ENCODE measurements around the gene NEGR1.
A peak's percentile ranks its signal among the peaks of the same experiment; 100 is the strongest.

The NEGR1 gene

DNA sequence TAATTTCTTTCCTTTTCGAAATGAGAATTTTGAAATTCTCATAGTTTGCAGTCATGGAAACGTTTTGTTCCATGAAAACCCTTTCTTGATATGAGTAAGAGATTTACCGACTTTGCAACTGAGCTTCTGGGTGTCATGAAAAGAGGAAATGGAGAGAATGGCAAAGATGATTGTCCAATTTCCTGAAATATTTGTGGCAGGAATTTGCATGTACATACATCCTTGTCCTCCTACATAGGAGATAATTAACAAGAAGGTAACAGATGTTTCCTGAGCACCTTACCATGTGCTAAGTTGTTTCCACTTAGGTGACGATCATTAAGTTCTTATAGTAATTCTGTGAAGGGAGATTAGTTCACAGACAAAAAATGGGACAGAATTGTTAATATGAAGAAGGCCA lies 170.7 kb downstream of the NEGR1 start:
- DNase-seq: peak; percentile 17 to 23

DNA sequence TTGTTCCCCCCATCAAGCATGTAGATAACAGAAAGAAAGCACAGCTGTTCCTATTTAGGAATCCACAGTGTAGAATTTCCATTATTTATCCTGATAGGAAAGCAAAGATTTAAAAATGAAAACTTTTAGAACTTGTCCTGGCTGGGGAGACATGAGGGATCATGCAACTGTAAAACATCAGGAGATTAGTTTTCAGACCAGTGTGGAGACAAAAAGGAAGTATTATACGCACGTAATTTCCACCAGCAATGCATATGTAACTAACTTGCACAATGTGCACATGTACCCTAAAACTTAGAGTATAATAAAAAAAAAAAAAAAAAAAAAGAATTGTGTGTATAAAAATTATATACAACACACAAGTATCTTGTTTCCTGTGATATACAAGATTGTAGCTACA lies 172.4 kb downstream of the NEGR1 start:
- DNase-seq: peak; percentile 14 to 29

DNA sequence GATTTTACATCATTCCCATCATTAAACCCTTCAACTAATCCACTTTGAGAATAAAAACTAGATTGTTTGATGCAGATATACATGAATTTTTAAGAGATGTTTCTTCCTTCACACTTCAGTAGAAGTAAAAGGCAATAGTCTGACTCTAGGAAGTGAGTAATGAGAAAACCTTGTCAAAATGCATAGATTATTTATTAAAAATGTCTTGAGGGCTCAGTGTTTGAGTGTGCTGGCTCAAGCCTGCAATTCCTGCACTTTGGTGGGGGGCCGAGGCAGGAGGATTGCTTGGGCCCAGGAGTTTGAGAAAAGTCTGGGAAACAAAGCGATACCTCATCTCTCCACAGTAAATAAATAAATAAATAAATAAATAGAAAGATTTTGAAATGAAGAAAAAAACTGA lies 177.1 kb downstream of the NEGR1 start:
- DNase-seq: no peak

DNA sequence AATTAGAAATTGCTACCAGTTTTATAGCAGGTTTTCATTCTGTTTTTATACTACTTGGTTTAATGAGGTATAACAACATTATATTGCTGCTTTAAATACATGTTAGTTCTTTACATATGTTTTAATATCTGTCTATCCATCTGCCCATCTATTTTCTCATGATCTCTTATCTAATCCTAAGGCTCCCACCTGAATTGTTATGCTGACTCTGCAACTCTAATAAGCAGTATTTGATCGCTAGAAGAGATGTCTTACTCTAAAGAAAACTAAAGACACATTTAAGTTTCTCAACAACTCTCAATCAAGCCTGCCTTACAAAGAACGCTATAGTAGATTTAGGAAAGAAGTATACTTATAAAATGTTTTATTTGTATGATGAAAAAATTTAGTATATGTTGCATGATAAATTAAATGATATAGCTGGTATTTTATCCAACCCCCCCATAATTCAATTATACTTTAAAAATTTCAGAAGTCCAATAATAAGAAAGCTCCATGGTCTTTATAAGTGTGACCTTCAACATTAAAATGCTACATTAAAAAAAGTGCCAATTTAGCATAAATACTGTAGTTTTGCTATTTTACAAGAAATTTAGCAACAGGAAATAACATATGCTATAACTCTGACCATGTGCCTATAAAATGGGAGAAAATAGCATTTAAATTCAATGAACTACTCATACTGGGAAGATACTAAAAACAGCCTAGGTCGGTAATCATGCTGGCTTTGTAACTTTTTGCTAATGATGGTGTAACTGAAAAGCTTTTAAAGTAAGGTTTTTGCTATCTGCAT lies 180.3 kb downstream of the NEGR1 start:
- DNase-seq: no peak

DNA sequence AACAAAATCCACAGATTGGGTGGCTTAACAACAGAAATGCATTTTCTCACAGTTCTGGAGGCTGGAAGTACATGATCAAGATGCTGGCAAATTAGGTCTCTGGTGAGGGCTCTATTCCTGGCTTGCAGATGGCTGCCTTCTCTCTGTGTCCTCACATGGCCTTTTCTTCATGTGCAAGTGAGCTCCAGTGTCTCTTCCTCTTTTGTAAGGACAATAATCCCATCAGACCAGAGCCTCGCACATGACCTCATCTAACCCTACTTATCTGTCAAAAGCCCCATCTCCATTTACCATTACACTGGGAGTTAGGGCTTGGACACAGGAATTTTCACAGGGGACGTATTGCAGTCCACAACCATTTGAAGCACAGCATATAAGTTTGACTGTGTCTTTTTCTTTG lies 181.6 kb downstream of the NEGR1 start:
- peak; percentile 52 to 59 for DNase-seq

DNA sequence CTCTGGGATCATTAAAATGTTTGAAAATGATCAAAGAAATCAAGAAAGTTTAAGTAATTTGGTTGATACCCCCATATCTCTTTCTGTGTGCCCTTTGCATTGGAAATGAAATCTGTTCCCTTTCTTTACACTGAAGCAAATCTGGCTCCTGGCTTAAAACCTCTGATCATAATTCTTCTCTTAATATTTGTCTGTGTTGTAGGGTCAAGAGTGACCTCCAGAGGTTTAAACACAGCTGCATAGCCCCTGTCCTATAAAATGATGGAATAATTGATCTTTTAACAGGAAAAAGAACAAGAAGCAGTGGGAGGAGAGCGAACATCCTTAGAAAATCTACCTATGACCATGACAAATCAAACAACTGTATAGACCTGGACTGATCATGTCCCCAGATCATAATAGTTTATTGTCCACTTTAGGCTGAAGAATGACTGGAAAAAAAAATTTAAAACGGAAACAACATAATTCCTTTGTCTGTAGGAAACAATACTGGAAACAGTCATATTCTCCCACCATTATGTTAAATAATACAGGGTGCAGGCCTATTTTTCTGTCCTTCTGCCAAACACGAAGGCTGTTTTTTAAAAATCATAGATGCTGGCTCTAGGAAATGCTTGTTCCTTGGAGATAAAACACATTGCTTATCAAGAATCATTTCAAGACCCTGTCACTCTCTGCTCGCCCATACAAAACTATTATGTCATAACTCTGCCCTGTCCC lies 184.3 kb downstream of the NEGR1 start:
- DNase-seq: no peak

DNA sequence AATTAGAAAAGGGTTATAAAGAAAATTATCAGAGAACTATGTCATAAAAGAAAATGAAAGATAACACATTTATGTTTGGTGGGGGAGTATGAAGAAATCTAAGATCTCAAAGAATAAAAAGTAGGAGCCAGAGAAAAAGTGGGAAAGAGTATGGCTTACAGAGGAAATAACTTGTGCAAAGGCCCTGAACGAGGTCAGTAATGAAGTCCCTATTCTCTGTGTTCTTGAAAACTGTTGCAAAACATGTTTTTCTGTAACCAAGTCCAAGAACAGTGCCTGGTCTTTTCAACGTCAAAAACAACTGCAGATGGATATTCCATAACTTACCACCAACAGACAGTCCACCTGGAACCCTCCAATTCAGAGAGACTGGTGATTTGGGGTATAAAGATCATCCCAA lies 188.1 kb downstream of the NEGR1 start:
- DNase-seq: no peak

DNA sequence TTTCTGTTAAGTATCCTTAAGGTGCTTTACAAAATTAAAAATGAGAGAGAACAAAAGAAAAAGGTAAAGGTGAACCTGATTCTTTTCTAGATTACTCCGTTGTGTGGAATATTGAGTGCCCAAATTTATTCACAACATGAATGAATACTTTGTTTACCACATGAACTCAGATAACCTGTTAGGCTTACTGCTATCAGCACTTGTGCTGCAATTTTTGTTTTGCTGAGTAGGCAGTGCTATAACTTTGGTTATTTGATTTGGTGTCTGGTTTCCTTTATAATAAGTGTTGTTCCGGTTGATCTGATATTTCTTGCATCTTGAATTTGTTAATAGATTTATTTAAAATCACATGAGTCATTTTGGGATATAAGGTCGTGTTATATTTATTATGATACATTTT lies 195.9 kb downstream of the NEGR1 start:
- DNase-seq: no peak

DNA sequence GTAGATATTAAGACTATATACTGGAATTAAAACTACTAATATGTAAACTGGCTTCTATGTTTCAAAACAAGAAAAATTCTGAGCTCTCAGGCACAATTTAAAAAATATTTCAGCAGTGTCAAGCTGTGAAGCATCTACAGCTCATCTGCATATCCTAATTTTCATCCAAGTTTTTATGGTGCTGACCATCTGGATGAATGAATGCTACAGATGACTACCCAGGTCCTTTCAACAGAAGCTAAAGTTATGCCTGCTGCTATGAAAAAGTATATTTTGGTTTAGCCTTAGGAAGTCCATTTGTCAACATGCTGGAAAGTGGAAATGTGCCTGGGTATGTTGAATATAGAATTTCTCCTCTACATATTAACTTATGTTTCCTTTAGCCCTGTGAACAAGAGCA lies 206.9 kb downstream of the NEGR1 start:
- DNase-seq: no peak

DNA sequence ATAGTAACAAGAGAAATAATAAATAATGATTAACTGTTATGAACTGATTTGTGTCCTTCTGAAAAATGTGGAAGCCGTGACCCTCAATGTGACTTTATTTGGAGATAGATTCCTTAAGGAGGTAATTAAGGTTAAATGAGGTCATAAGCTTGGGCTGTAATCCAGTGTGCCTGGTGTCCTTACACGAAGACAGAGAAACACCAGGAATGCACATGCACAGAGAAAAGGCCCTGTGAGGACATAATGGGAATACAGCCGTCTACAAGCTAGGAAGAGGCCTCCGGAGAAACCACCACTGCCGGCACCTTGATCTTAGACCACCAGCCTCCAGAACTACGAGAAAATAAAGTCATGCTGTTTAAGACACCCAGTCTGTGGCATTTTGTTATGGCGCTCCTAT lies 215.9 kb downstream of the NEGR1 start:
- no peak for DNase-seq

DNA sequence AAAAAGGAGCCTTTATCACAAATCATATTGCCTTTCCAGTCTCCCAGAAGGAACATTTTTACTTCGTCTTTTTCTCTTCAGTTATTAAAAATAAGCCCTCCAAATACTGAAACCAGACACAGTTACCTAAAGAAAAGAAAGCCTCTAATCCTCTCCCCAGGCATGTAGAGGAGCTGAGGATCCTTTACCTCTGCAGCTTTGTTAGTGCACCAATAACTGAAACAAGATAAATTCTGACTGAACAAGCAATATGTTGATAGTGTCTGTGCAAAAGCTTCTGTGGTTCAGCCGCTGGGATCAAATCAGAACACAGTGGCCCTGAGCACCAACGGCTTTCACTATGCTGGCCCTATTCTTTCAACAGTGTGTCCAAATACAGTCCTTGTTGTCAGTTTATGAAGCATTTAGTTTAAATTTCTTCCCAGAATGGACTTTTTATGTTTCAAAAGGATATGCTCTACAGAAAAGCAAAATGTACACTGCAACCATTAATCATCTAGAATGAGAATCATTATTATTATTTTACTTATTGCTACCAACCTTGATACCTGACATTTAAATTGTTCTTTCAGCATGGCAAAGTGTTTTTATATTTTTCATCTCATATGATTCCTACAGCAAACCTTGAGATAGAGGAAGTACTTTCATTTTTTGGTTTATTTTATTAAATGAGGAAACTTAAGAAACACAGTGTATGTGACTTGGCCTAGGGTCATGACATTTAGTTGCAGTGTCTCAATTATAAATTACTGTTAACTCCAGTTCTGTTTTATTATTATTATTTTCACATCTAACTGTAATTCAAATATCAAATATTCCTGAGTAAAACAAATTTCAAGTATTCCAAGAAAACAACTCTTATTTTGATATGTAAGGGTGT lies 217.9 kb downstream of the NEGR1 start:
- peak; percentile 31 to 36 for DNase-seq

DNA sequence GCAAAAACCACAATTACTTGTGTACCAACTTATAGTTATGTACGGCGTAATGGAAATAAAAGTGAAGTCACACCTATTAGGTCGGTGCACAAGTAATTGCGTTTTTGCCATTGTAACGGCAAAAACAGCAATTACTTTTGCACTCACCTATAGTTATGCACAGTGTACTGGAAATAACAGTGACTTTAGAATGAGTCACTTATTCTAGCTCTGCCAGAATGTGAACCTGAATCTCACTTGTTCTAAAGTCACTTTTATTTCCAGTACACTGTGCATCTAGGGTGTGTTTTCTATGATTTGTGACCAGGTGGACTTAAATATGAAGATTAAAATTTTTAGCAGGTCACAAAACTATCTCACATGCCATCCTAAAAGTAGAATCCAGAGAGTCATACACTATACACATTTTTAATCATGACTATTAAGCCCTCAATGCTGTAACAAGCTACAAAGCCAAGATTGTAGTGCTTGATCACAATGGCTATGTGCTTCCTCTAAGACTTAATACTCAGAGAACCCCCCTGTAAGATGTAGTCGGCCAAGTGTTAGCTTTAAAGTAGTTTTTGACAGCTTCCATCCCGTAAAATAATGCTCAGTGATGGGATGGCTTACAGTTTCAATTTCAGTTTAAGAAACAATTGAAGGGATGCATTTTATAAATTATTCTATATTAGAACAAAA lies 218.8 kb downstream of the NEGR1 start:
- no peak for DNase-seq

DNA sequence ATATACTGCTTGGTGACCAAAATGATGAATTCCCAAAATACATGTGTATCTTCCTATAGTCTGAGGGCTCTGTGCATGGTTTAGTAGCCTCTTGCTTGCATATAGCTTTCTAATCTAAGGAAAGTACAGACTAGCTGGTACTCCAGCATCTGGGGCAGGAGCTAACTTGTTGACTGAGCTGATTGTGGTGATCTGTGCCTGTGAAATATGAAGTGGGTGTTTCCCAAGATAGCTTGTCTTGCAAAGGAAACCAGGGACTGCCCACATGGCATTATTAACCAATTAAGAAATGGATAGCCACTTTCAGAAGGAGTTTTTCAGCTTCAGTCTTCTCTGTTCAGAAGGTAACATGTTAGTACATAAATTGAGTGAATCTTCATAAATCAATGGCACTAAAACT lies 219.8 kb downstream of the NEGR1 start:
- no peak for DNase-seq

DNA sequence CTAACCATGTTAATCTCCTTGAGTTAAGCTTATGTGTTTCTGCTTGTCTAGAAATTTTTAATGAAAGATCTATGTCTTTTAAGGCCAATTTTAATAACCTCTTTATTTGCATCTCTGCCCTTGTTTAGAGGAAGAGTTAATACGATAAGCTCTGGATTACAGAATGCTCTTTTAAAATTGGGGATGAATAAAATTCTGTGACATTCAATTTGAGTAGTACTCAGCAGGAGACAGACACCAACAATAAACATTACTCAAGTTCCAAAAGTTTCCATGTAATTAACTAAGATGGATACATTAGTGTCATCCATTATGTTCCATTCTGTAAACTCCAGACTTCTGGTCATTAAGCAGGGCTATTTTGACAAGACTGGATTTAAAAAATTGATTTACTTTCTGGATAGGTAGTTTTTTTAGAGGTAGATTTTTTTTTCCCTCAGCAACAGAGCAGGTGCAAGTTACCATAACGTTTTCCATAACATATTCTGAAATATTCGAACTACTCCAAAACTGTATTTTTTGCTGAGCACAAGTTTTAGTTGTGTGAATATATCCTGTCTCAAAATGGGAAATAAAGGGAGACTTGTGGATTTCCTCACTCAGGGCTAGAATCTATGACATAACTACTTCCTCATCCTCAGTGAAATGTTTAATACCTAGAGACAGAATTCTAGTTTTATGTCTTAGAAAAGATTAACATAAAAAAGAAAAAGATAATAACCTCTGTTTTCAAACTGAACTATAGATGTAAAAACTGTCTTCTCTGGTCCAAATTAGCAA lies 221.7 kb downstream of the NEGR1 start:
- peak; percentile 11 to 34 for DNase-seq

DNA sequence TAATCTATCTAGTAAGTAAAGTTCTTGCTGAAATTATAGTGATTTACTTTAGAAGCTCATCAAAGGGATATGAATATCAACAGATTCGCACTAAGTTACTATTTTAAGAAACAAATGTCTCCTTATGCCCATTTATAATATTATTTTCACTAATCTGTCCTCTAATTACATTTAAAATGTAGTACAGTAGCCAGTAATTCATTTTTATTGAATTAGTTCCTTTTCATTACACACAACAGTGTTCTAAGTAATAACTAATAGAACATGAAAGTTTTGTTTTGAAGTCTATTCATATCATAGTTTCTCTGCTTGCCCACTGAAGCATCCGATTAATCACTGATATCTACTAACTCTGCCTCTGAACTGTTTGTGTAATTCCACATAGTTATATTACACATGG lies 225.8 kb downstream of the NEGR1 start:
- no peak for DNase-seq

DNA sequence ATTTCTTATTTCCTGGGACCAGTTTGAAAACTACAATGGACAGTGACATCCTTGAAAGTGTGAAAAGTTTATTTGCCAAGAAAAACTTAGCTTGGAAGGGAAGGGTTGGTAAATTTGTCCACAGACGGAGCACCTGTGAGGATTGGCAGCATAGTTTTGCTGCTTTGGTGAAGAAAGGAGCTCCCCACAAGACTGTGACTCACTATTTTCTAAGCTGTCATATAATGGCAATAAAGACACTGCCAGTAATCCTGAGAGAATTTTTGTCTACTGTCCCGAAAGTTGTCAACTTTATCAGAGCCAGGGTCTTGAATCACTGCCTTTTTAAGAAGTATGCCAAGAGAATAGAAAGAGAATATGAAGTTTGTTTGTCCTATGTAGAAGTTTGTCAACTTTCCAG lies 230.8 kb downstream of the NEGR1 start:
- DNase-seq: no peak

DNA sequence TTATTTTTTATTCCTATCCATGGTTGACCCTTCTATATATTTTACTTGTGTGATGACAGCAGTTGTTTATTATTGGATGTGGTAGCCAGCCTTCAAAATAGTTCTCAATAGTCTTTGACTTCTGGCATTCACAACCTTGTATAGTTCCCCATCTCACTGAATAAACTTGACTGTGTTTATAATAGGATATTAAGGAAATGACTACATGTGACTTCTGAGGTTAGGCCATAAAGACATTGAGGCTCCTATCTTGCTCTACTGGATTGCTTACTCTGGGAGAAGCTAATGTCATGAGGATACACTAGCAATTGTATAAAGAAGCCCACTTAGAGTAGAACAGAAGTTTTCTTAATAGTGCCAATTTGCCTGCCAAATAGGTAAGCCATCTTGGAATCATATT lies 231.8 kb downstream of the NEGR1 start:
- no peak for DNase-seq

DNA sequence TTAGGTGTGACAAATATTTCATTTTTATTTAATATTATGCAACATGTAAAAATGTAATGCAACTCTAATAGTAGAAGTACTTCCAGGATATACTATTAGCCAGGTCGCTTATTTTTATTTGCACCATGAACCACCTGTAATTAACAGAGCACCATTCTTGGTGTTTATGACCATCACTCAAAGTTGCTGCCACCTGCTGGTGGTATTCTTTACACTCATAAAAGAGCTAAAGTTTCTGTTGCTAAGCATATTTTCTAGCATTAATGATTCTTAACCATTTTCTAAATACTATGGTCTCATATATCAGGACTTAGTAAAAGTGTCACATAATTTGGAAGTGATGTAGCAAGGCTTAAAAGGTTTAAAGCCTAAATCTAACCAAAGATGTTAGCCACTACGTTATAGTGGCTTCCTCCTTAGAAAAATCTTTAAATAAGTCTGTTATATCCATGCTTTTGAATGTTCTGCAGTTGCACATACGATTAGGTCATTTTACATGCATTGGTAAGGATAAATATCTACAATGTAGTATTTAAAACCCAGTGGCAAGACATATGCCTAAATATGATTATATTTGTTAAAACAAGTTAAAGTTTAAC lies 244.5 kb downstream of the NEGR1 start:
- DNase-seq: peak; percentile 24 to 56

DNA sequence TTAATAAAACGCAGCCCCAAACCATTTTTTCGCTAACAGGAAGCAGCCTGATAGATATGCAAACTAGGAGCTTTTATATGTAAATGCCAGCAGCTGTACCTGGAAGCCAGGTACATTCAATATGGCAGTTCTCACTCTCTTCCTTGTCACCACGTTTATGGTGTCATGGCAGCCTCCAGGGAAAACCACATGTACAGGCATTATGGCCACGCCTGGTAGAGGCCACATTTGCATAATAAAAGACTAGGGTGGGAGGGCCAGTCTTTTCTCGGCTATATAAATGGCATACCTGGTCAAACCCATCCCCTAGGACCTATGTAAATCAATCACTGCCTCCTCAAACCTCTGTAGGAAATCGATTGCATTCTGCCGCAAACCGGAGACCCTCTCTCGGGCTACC lies 247.5 kb downstream of the NEGR1 start:
- DNase-seq: no peak

DNA sequence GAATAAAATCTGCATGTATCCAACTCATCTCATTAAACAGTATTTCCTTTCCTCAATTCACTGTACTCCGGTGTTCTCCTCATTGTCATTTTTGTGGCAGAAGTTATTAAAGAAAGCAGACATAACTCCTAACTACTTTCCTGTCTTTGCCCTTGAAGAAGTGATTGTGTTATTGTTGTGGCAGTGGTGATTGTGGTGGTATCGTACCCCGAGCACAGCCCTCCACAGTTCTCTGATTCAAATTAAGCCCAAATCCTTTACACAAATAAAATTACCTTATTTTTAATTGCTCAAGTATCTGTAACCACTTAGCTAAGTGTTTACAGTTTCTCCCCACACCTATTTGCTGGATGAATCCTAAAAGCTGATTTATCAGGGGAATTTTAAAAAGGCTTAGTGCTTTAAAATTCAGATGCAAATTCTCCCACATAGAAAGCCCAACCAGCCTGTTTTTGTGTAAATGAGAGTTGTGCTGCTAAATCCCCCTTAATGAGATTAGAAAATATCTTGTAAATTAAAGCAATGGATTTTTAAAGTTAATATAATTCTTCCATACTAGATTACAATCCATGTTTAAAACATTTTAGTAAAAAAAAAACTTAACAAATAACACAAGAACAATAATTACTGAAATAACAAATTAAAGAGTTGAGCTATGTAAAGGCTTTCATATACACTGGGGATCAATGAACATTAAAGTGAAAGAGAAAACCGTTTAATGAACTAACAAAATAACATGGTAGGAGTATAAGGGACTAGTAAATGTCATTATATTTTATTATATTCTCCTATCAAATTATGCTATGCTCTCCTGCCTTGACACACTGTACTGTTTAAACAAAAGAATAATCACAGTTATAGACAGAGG lies 259.0 kb downstream of the NEGR1 start:
- DNase-seq: no peak

DNA sequence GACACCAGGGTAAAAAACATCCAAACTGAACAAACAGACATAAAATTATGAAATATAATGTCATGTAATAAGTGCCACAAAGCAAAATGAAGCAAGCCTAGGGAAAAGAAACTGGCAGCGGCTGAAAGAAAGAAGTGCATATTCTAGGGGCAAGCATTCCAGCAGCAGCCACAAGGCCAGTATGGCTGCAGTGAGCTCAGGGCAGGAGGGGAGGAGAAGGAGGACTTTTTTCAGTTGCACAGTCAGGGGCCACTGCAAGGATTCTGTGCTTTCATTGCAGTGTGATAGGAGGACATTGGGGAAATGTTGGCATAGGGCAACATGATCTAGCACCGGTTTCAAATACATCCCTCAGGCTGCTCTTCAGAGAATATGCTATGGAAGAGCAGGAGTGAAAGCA lies 263.8 kb downstream of the NEGR1 start:
- no peak for DNase-seq

Measured in AML-193 (cell line).